A172 (cell line): Measurements from ENCODE around the gene ENG. TPM values are rescaled to one million over a fixed set of nuclear protein-coding genes. Genes with fewer than 3 reads are reported as not detected.

Experiments
- DNase-seq: peaks from one replicate; pipeline ENCODE4 v3.0.0-alpha.2; 2015; ENCODE audit warnings: low spot score
- total RNA-seq: library from RNA; depleted of rRNA; stranded (reverse); fragments of >200 nt; shearing (Covaris generic); gene quantifications from 2 replicates; pipeline ENCODE4 v1.2.3, GENCODE V29; 2014

ENG gene
- total RNA-seq, 1 experiment from 2014 or later = 49.5 TPM

GRCh38 chr9:127814619-127815511 lies 39.6 kb downstream of the ENG start:
- no peak for DNase-seq

- DNase-seq = no peak
Measured at GRCh38 chr9:127813686-127814226, 40.7 kb downstream of the ENG start.

GRCh38 chr9:127812936-127813675 lies 41.4 kb downstream of the ENG start:
- DNase-seq = no peak

- DNase-seq = no peak
Measured at GRCh38 chr9:127812011-127812410, 42.4 kb downstream of the ENG start.

GRCh38 chr9:127810378-127811187 lies 43.9 kb downstream of the ENG start:
- DNase-seq = no peak

- no peak for DNase-seq
Measured at GRCh38 chr9:127809540-127810377, 44.7 kb downstream of the ENG start.

GRCh38 chr9:127809002-127809539 lies 45.4 kb downstream of the ENG start:
- no peak for DNase-seq

- DNase-seq = no peak
Measured at GRCh38 chr9:127808347-127809001, 46.0 kb downstream of the ENG start.

- DNase-seq = no peak
Measured at GRCh38 chr9:127806871-127807270, 47.6 kb downstream of the ENG start.

GRCh38 chr9:127805620-127806019 lies 48.8 kb downstream of the ENG start:
- no peak for DNase-seq

GRCh38 chr9:127803507-127804352 lies 50.7 kb downstream of the ENG start:
- peak; percentile 79 for DNase-seq

GRCh38 chr9:127802576-127803443 lies 51.6 kb downstream of the ENG start, which contains the start of gene FPGS:
Gene FPGS, plus strand, starts transcription at chr9:127802882. Its CDS starts 43 bp downstream, at chr9:127802925.
- DNase-seq = peak; percentile 89

GRCh38 chr9:127801955-127802575 lies 52.4 kb downstream of the ENG start:
- no peak for DNase-seq

- peak; percentile 51 for DNase-seq
Measured at GRCh38 chr9:127796852-127797370, 57.5 kb downstream of the ENG start.

GRCh38 chr9:127796225-127796813 lies 58.1 kb downstream of the ENG start:
- DNase-seq = peak; percentile 60

GRCh38 chr9:127794001-127794791 lies 60.3 kb downstream of the ENG start:
- no peak for DNase-seq
